HepG2 (cell line): Measurements from ENCODE around the gene PTPRD. TPM values are rescaled to one million over a fixed set of nuclear protein-coding genes. Genes with fewer than 3 reads are reported as not detected.

Experiments
- ATAC-seq: fragments of 200-7000 bp; cut with Tn5 transposase; 3 replicates; pipeline ENCODE4 v1.9.1; 2020; ENCODE audit warnings: mild to moderate bottlenecking, moderate library complexity
- BruUV-seq: library from RNA; stranded (reverse); fragments of 400-500 nt; replicated peaks from 2 replicates; lab custom pipeline; 2021; lab: Mats Ljungman, UMichigan
- CTCF ChIA-PET: fragments of 300-600 bp; formaldehyde crosslinking; extraction: SDS; loops from one replicate; lab custom pipeline; 2021; ENCODE audit warnings: low total read pairs, inconsistent platforms, low intra/inter-chr PET ratio; lab: Yijun Ruan, JAX
- POLR2A ChIA-PET: fragments of 350-600 bp; sonication (Branson Sonifier 250); formaldehyde crosslinking; loops from one replicate; lab custom pipeline; 2020; ENCODE audit warnings: antibody characterized with exemption, inconsistent platforms; lab: Yijun Ruan, JAX
- DNase-seq: peaks from one replicate; pipeline ENCODE4 v3.0.0-alpha.2; 2015; ENCODE audit warnings: low spot score
- FAIRE-seq: peaks from 3 replicates; lab custom pipeline; 2011; peaks lifted over from hg19 to GRCh38; lab: Jason Lieb, UNC
- H2AFZ ChIP-seq: one replicate; pipeline ENCODE4 v1.6.1; 2011; ENCODE audit warnings: low read length, inconsistent platforms
- H3K27ac ChIP-seq: fragments of 300-600 bp; 3 replicates; pipeline ENCODE4 v1.8.0; 2011; ENCODE audit warnings: mixed run types, mild to moderate bottlenecking, mixed read lengths, low read length, inconsistent platforms; ENCODE audit not compliant: insufficient read depth; ENCODE audit errors: extremely low read length
- H3K27me3 ChIP-seq, 2 experiments: fragments of 200-600 bp in 1 of 2; 2 replicates in 1 of 2; 3 replicates in 1 of 2; pipeline versions ENCODE4 v1.6.0 to v1.8.0; 2011; ENCODE audit warnings: low read length in 2 of 2, mild to moderate bottlenecking in 2 of 2, moderate library complexity in 2 of 2, inconsistent platforms in 1 of 2; ENCODE audit not compliant: insufficient read depth in 2 of 2, control insufficient read depth in 1 of 2
- H3K36me3 ChIP-seq, 2 experiments: fragments of 200-600 bp in 1 of 2; replicated peaks in 1 of 2; 2 replicates in 1 of 2; 3 replicates in 1 of 2; pipeline versions ENCODE4 v1.5.1 to v1.8.0; 2011; ENCODE audit warnings: low read length in 2 of 2, inconsistent platforms in 1 of 2; ENCODE audit not compliant: insufficient read depth in 2 of 2, control insufficient read depth in 1 of 2
- H3K4me1 ChIP-seq: 2 replicates; pipeline ENCODE4 v1.5.1; 2012; ENCODE audit warnings: low read length, inconsistent platforms; ENCODE audit not compliant: insufficient read depth
- H3K4me2 ChIP-seq: 2 replicates; pipeline ENCODE4 v1.6.0; 2011; ENCODE audit warnings: low read depth, low read length, inconsistent platforms
- H3K4me3 ChIP-seq, 3 experiments: fragments of 200-600 bp in 1 of 3; sonication (generic), shearing (Covaris generic) in 1 of 3; replicated peaks in 1 of 3; 2 replicates each; pipeline ENCODE4 v1.5.1; 2011 to 2016; ENCODE audit warnings: low read length in 3 of 3, inconsistent platforms in 2 of 3, low read depth in 2 of 3, mild to moderate bottlenecking in 2 of 3, control low read depth in 1 of 3, mixed read lengths in 1 of 3; ENCODE audit not compliant: insufficient read depth in 1 of 3
- H3K79me2 ChIP-seq: one replicate; pipeline ENCODE4 v1.6.1; 2011; ENCODE audit warnings: low read length, inconsistent platforms; ENCODE audit not compliant: insufficient read depth
- H3K9ac ChIP-seq: 2 replicates; pipeline ENCODE4 v1.6.0; 2011; ENCODE audit warnings: mild to moderate bottlenecking, low read depth, low read length, inconsistent platforms; ENCODE audit not compliant: insufficient read depth
- H3K9me3 ChIP-seq: 2 replicates; pipeline ENCODE4 v1.5.1; 2012; ENCODE audit warnings: mild to moderate bottlenecking, low read length
- H4K20me1 ChIP-seq: 2 replicates; pipeline ENCODE4 v1.6.0; 2011; ENCODE audit warnings: inconsistent platforms, mild to moderate bottlenecking, low read length, moderate library complexity; ENCODE audit not compliant: insufficient read depth
- IRF1 ChIP-seq: sonication (generic); formaldehyde crosslinking; IDR thresholded peaks from 2 replicates; pipeline ENCODE4 v1.4.0; 2020; ENCODE audit warnings: low read depth, mild to moderate bottlenecking, missing genetic modification reagents
- MTF2 ChIP-seq: sonication (generic); formaldehyde crosslinking; IDR thresholded peaks from 2 replicates; pipeline ENCODE4 v1.5.0; 2020; ENCODE audit warnings: missing genetic modification reagents, borderline replicate concordance
- NFYC ChIP-seq: IDR thresholded peaks from 2 replicates; pipeline ENCODE4 v1.6.1; 2016; ENCODE audit warnings: missing genetic modification reagents, missing compliant biosample characterization
- RARA ChIP-seq: IDR thresholded peaks from 2 replicates; pipeline ENCODE4 v1.6.1; 2016; ENCODE audit warnings: missing genetic modification reagents, missing compliant biosample characterization
- RBM39 ChIP-seq: fragments of 200-400 bp; formaldehyde crosslinking; IDR thresholded peaks from one replicate; pipeline ENCODE4 v1.6.1; 2018; ENCODE audit warnings: antibody characterized with exemption, mild to moderate bottlenecking, low read depth, low read length; ENCODE audit not compliant: poor library complexity, severe bottlenecking
- SETDB1 ChIP-seq: sonication (generic); formaldehyde crosslinking; IDR thresholded peaks from 2 replicates; pipeline ENCODE4 v1.5.1; 2020; ENCODE audit warnings: missing genetic modification reagents, mild to moderate bottlenecking, borderline replicate concordance
- TRIM24 ChIP-seq: sonication (generic); formaldehyde crosslinking; IDR thresholded peaks from 2 replicates; pipeline ENCODE4 v1.8.0; 2022; ENCODE audit warnings: mild to moderate bottlenecking, missing genetic modification reagents
- ZKSCAN8 ChIP-seq: IDR thresholded peaks from 2 replicates; pipeline ENCODE4 v1.6.1; 2016; ENCODE audit warnings: borderline replicate concordance, missing genetic modification reagents, missing compliant biosample characterization
- ZNF20 ChIP-seq: sonication (generic); formaldehyde crosslinking; IDR thresholded peaks from 2 replicates; pipeline ENCODE4 v1.4.0; 2020; ENCODE audit warnings: mild to moderate bottlenecking, moderate library complexity, missing genetic modification reagents
- ZNF598 ChIP-seq: sonication (generic); formaldehyde crosslinking; IDR thresholded peaks from 2 replicates; pipeline ENCODE4 v1.5.1; 2020; ENCODE audit warnings: mild to moderate bottlenecking, missing genetic modification reagents, borderline replicate concordance
- ZNF788 ChIP-seq: sonication (generic); formaldehyde crosslinking; IDR thresholded peaks from 2 replicates; pipeline ENCODE4 v1.5.0; 2020; ENCODE audit warnings: mild to moderate bottlenecking, missing genetic modification reagents, borderline replicate concordance
- ZNF841 ChIP-seq: sonication (generic); formaldehyde crosslinking; IDR thresholded peaks from 2 replicates; pipeline ENCODE4 v1.8.1; 2023; ENCODE audit warnings: missing genetic modification reagents, borderline replicate concordance
- WGBS: methylation state at CpG from one replicate; pipeline ENCODE4 v1.1.6; 2017; ENCODE audit warnings: low lambda C conversion rate; 5-methylcytosine and 5-hydroxymethylcytosine counted together
- in situ Hi-C: cut with HindIII; loops from 2 replicates; pipeline ENCODE4 v1.10.0; 2017; ENCODE audit warnings: low pct_unique_long_range_greater_than_20kb; ENCODE audit not compliant: extremely low pct_ligation_motif_present
- intact Hi-C: fragments of 100-400 bp; cut with micrococcal nuclease; formaldehyde crosslinking; loops from one replicate; pipeline ENCODE4 v1.10.0; 2022; ENCODE audit not compliant: unreplicated experiment
- polyA plus RNA-seq, 8 experiments: library from polyadenylated mRNA; depleted of rRNA in 3 of 8; stranded (reverse) in 7 of 8; unstranded in 1 of 8; fragments of >200 nt; fragmentation: Illumina TruSeq in 4 of 8; extraction: Trizol in 4 of 8; gene quantifications; 2 replicates each; pipeline versions ENCODE4 v1.2.1 to v1.2.3, GENCODE V29; 2011 to 2016; ENCODE audit warnings: low read depth in 4 of 8, missing spikeins in 1 of 8, mixed read lengths in 1 of 8; ENCODE audit not compliant: insufficient read depth in 1 of 8
- total RNA-seq, 5 experiments: library from RNA; depleted of rRNA; stranded (reverse); fragments of >200 nt; fragmentation: Illumina TruSeq; extraction: Trizol; gene quantifications; 2 replicates each; pipeline ENCODE4 v1.2.3, GENCODE V29; 2016; ENCODE audit warnings: low read depth in 1 of 5
- TF ChIP-seq, protein P1 (sequence below): sonication (generic); formaldehyde crosslinking; IDR thresholded peaks from 2 replicates; pipeline ENCODE4 v1.4.0; 2020; ENCODE audit warnings: low read depth, mild to moderate bottlenecking, missing genetic modification reagents
- TF ChIP-seq, protein P2 (sequence below): IDR thresholded peaks from 2 replicates; pipeline ENCODE4 v1.6.1; 2016; ENCODE audit warnings: low read depth, borderline replicate concordance

The PTPRD gene
- total and polyA plus RNA-seq, 2 of the 13 experiments (the other 11 are each of a cell fraction or from before 2014, with no cell fraction given): 0.05 TPM; not detected in 1

DNA sequence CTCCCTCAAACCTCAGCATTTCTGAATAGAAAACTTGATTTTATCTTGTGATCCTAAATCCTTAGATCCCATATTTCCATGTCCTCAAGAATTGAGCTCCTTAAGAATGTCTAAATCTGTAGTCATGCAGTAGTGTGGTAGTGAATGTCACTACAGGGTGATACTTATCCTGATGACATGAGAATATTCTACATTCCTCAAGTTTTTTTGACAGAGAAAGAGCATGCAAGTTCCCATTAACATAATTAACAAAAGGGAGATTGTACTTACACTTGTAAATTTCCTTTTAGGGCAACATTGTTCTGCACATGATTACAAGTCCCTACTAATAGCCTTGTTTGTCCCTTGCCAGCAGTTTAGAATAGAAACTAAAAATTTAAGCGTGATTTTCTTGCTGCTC, 352.3 kb downstream of the PTPRD start:
- ChIA-PET CTCF (no interaction called here), POLR2A (no interaction called here)
- intact Hi-C loops: no loop called here

More for the DNA sequence above, 352.3 kb downstream of the PTPRD start:
- ATAC-seq: no peak
- WGBS: 3% methylated on average over 1 of the region's 1 CpG
- Histone ChIP-seq H3K9ac (no peak overlapping the region), H3K27me3 (no peaks in the 10 kb centered on the region), H3K4me3 (no peak overlapping the region), H3K27ac (no peak overlapping the region), H3K4me2 (no peak overlapping the region), H3K9me3 (no peaks in the 10 kb centered on the region; the same call in 1 of the 2 replicates), H2AFZ (no peak overlapping the region), H3K36me3 (no peaks in the 10 kb centered on the region), H3K4me1 (no peaks in the 10 kb centered on the region), H3K79me2 (no peaks in the 10 kb centered on the region), H4K20me1 (no peaks in the 10 kb centered on the region)
- FAIRE-seq: no peak
- in situ Hi-C loops: loop anchor here (10.0 kb wide), 1 partner anchor 206 kb away; no protein-coding TSS in a partner anchor
- no peak for TF ChIP-seq RBM39
- no peak for TF ChIP-seq MTF2 (CRISPR knock-in tag)
- TF ChIP-seq RARA (CRISPR knock-in tag): no peak
- TF ChIP-seq NFYC (CRISPR knock-in tag): no peak
- TF ChIP-seq ZNF841 (CRISPR knock-in tag): no peak
- no peak for TF ChIP-seq ZNF788 (CRISPR knock-in tag)
- TF ChIP-seq ZNF598: no peak
- TF ChIP-seq IRF1 (CRISPR knock-in tag): no peak
- TF ChIP-seq, protein P1, sequence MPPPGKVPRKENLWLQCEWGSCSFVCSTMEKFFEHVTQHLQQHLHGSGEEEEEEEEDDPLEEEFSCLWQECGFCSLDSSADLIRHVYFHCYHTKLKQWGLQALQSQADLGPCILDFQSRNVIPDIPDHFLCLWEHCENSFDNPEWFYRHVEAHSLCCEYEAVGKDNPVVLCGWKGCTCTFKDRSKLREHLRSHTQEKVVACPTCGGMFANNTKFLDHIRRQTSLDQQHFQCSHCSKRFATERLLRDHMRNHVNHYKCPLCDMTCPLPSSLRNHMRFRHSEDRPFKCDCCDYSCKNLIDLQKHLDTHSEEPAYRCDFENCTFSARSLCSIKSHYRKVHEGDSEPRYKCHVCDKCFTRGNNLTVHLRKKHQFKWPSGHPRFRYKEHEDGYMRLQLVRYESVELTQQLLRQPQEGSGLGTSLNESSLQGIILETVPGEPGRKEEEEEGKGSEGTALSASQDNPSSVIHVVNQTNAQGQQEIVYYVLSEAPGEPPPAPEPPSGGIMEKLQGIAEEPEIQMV (CRISPR knock-in tag): no peak
- TF ChIP-seq ZNF20: no peak
- TF ChIP-seq SETDB1 (CRISPR knock-in tag): no peak
- TF ChIP-seq TRIM24 (CRISPR knock-in tag): no peak
- TF ChIP-seq, protein P2, sequence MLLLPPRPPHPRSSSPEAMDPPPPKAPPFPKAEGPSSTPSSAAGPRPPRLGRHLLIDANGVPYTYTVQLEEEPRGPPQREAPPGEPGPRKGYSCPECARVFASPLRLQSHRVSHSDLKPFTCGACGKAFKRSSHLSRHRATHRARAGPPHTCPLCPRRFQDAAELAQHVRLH (CRISPR knock-in tag): no peak
- no peak for TF ChIP-seq ZKSCAN8 (CRISPR knock-in tag)
- no peak for DNase-seq
- no TSS peak for BruUV-seq
